GM12878 (cell line): ENCODE data around the gene CAMKMT. TPM values are rescaled to one million over a fixed set of nuclear protein-coding genes. Genes with fewer than 3 reads are reported as not detected.

ENCODE experiments used
- ATAC-seq: fragments of 200-7000 bp; cut with Tn5 transposase; 3 replicates; pipeline ENCODE4 v1.9.1; 2020; ENCODE audit warnings: mild to moderate bottlenecking, moderate library complexity
- BruUV-seq: library from RNA; stranded (reverse); fragments of 400-500 nt; replicated peaks from 2 replicates; lab custom pipeline; 2021; lab: Mats Ljungman, UMichigan
- CTCF ChIA-PET: fragments of 300-600 bp; sonication (Branson Sonifier 250); formaldehyde crosslinking; extraction: SDS; loops from one replicate; lab custom pipeline; 2021; ENCODE audit warnings: inconsistent platforms; lab: Yijun Ruan, JAX
- POLR2A ChIA-PET: fragments of 350-600 bp; formaldehyde crosslinking; extraction: SDS; loops from one replicate; lab custom pipeline; 2021; ENCODE audit warnings: inconsistent platforms; lab: Charles Lee
- RAD21 ChIA-PET: fragments of 300-600 bp; sonication (Branson Sonifier 250); formaldehyde crosslinking; loops from one replicate; lab custom pipeline; 2023; ENCODE audit warnings: antibody characterized with exemption; ENCODE audit not compliant: unreplicated experiment; lab: Charles Lee
- SMC1A ChIA-PET: fragments of 300-600 bp; sonication (Branson Sonifier 250); formaldehyde crosslinking; loops from one replicate; lab custom pipeline; 2023; ENCODE audit not compliant: unreplicated experiment, uncharacterized antibody; lab: Charles Lee
- DNase-seq: peaks from one replicate; pipeline ENCODE4 v3.0.0-alpha.2; 2011; ENCODE audit warnings: low read depth, low spot score
- FAIRE-seq: peaks from 3 replicates; lab custom pipeline; 2011; peaks lifted over from hg19 to GRCh38; lab: Jason Lieb, UNC
- H2AFZ ChIP-seq: 2 replicates; pipeline ENCODE4 v1.6.0; 2011; ENCODE audit warnings: low read depth, low read length, control low read depth; ENCODE audit not compliant: control insufficient read depth
- H3K27ac ChIP-seq: 2 replicates; pipeline ENCODE4 v1.5.1; 2011; ENCODE audit warnings: control low read depth; ENCODE audit not compliant: control insufficient read depth, insufficient read depth
- H3K27me3 ChIP-seq, 2 experiments: replicated peaks in 1 of 2; 2 replicates each; pipeline versions ENCODE4 v1.6.0 to v1.6.1; 2011; ENCODE audit warnings: low read length in 1 of 2; ENCODE audit not compliant: control insufficient read depth in 2 of 2, insufficient read depth in 2 of 2
- H3K36me3 ChIP-seq, 2 experiments: 2 replicates each; pipeline ENCODE4 v1.5.1; 2011; ENCODE audit warnings: low read length in 1 of 2; ENCODE audit not compliant: control insufficient read depth in 2 of 2, insufficient read depth in 2 of 2
- H3K4me1 ChIP-seq: 2 replicates; pipeline ENCODE4 v1.6.1; 2011; ENCODE audit warnings: mild to moderate bottlenecking, low read length, moderate library complexity, mixed read lengths; ENCODE audit not compliant: control insufficient read depth, insufficient read depth
- H3K4me2 ChIP-seq: 2 replicates; pipeline ENCODE4 v1.6.0; 2011; ENCODE audit warnings: control low read depth; ENCODE audit not compliant: control insufficient read depth, insufficient read depth
- H3K4me3 ChIP-seq: fragments of 200-600 bp; sonication (generic); 2 replicates; pipeline ENCODE4 v1.5.1; 2016
- H3K79me2 ChIP-seq: 2 replicates; pipeline ENCODE4 v1.6.0; 2011; ENCODE audit warnings: low read length; ENCODE audit not compliant: control insufficient read depth, insufficient read depth
- H3K9ac ChIP-seq: 2 replicates; pipeline ENCODE4 v1.8.0; 2011; ENCODE audit warnings: low read length, control low read depth, mixed read lengths; ENCODE audit not compliant: control insufficient read depth, insufficient read depth
- H3K9me3 ChIP-seq: replicated peaks from 3 replicates; pipeline ENCODE4 v1.5.1; 2011; ENCODE audit warnings: mild to moderate bottlenecking, low read length; ENCODE audit not compliant: control insufficient read depth, insufficient read depth
- H4K20me1 ChIP-seq: 2 replicates; pipeline ENCODE4 v1.6.0; 2011; ENCODE audit not compliant: control insufficient read depth, insufficient read depth
- ATF7 ChIP-seq: fragments of 450-650 bp; IDR thresholded peaks from 2 replicates; pipeline ENCODE4 v1.6.1; 2016; ENCODE audit warnings: low read depth, mild to moderate bottlenecking
- CBX3 ChIP-seq: fragments of 200-600 bp; sonication (generic); IDR thresholded peaks from 2 replicates; pipeline ENCODE4 v1.6.1; 2016; ENCODE audit warnings: low read depth, borderline replicate concordance
- CHD4 ChIP-seq: fragments of 200-600 bp; sonication (generic); IDR thresholded peaks from 2 replicates; pipeline ENCODE4 v1.6.1; 2016; ENCODE audit warnings: mild to moderate bottlenecking
- FOXK2 ChIP-seq: fragments of 450-650 bp; IDR thresholded peaks from 2 replicates; pipeline ENCODE4 v1.6.1; 2017; ENCODE audit warnings: mild to moderate bottlenecking, moderate library complexity
- IKZF2 ChIP-seq, 2 experiments: fragments of 450-650 bp; IDR thresholded peaks; 2 replicates each; pipeline ENCODE4 v1.6.1; 2017; ENCODE audit warnings: mild to moderate bottlenecking in 2 of 2, moderate library complexity in 2 of 2
- KDM1A ChIP-seq: fragments of 200-600 bp; sonication (generic); IDR thresholded peaks from 2 replicates; pipeline ENCODE4 v1.6.1; 2016; ENCODE audit warnings: borderline replicate concordance
- MEF2B ChIP-seq: fragments of 450-650 bp; IDR thresholded peaks from 2 replicates; pipeline ENCODE4 v1.6.1; 2018; ENCODE audit warnings: mild to moderate bottlenecking, moderate library complexity; ENCODE audit not compliant: partially characterized antibody, poor library complexity, severe bottlenecking
- RB1 ChIP-seq: fragments of 450-650 bp; formaldehyde crosslinking; IDR thresholded peaks from 2 replicates; pipeline ENCODE4 v1.6.1; 2017; ENCODE audit warnings: mild to moderate bottlenecking, borderline replicate concordance
- SMAD1 ChIP-seq: fragments of 450-650 bp; IDR thresholded peaks from 2 replicates; pipeline ENCODE4 v1.6.1; 2018; ENCODE audit warnings: mild to moderate bottlenecking, low read depth; ENCODE audit not compliant: partially characterized antibody
- STAT3 ChIP-seq: IDR thresholded peaks from 2 replicates; pipeline ENCODE4 v1.6.1; 2011; ENCODE audit warnings: low read depth, low read length, improper control_type of control experiment
- TCF12 ChIP-seq: IDR thresholded peaks from 2 replicates; pipeline ENCODE4 v1.6.1; 2011; ENCODE audit warnings: low read depth, mild to moderate bottlenecking, low read length
- YY1 ChIP-seq: IDR thresholded peaks from 2 replicates; pipeline ENCODE4 v1.6.1; 2011; ENCODE audit warnings: low read depth, mild to moderate bottlenecking, low read length
- ZNF622 ChIP-seq: fragments of 450-650 bp; IDR thresholded peaks from 2 replicates; pipeline ENCODE4 v1.6.1; 2017; ENCODE audit warnings: mild to moderate bottlenecking, inconsistent platforms
- WGBS: methylation state at CpG from one replicate; pipeline ENCODE4 v1.1.6; 2016; ENCODE audit warnings: low lambda C conversion rate; ENCODE audit not compliant: insufficient replicate concordance, insufficient coverage; ENCODE audit errors: missing lambda C conversion rate; 5-methylcytosine and 5-hydroxymethylcytosine counted together
- in situ Hi-C: fragments of 300-500 bp; cut with MboI; formaldehyde crosslinking; loops from 9 replicates; pipeline ENCODE4 v1.14.3; 2018; ENCODE audit warnings: mixed read lengths
- intact Hi-C: fragments of 100-400 bp; cut with micrococcal nuclease; formaldehyde crosslinking; loops from one replicate; pipeline ENCODE4 v1.14.2; 2022; ENCODE audit not compliant: unreplicated experiment
- polyA plus RNA-seq, 11 experiments: library from polyadenylated mRNA; depleted of rRNA in 4 of 11; unstranded in 6 of 11; stranded (reverse) in 5 of 11; fragments of >200 nt; fragmentation: Nextera tagmentation in 4 of 11; fragmentation: Illumina TruSeq in 1 of 11; extraction: Ambion mirVana in 4 of 11; extraction: Trizol in 1 of 11; gene quantifications; 1 replicate in 1 of 11; 2 replicates in 10 of 11; pipeline versions ENCODE4 v1.2.1 to v1.2.3, GENCODE V29; 2011 to 2016; ENCODE audit warnings: inconsistent platforms in 2 of 11, missing spikeins in 2 of 11, low read depth in 1 of 11
- total RNA-seq, 4 experiments: library from RNA; depleted of rRNA in 3 of 4; stranded (reverse); fragments of >200 nt in 3 of 4; fragmentation: Illumina TruSeq in 1 of 4; extraction: Trizol in 1 of 4; gene quantifications; 2 replicates each; pipeline versions ENCODE4 v1.2.1 to v1.2.3, GENCODE V29; 2013 to 2021

CAMKMT gene
- total and polyA plus RNA-seq, 10 of the 15 experiments (the other 5 are each of a cell fraction or from before 2014, with no cell fraction given) = 2.7 to 16.0 (median 11.8) TPM

- peaks cover 3% of the 10 kb centered on the region; the same call in 2 of the 3 replicates for H3K9me3 ChIP-seq
- H2AFZ ChIP-seq = no peak overlapping the region
- no peaks in the 10 kb centered on the region for H3K27me3 ChIP-seq
- H3K79me2 ChIP-seq = no peaks in the 10 kb centered on the region
- no peak overlapping the region for H3K4me2 ChIP-seq
- DNase-seq (no peak), ATAC-seq (no peak), FAIRE-seq (no peak)
- ChIA-PET RAD21 (interaction anchor here (0.8 to 1.4 kb wide), 2 partner anchors 69 to 491 kb away, joined by 3 to 4 read pairs; no protein-coding TSS in a partner anchor), POLR2A (no interaction called here), SMC1A (interaction anchor here (1.2 to 3.4 kb wide), 7 partner anchors 13 to 492 kb away, joined by 3 to 16 read pairs (median 3); no protein-coding TSS in a partner anchor), CTCF (interaction anchor here (0.6 to 3.4 kb wide), 9 partner anchors 9 to 639 kb away, joined by 3 to 33 read pairs (median 3); no protein-coding TSS in a partner anchor)
- WGBS = 89% methylated on average over 1 of the region's 1 CpG
- no peak overlapping the region for H3K4me3 ChIP-seq
- TF ChIP-seq IKZF2 (IDR thresholded peaks at IDR 0.05) = no peak
- in situ Hi-C loops (no loop called here), intact Hi-C loops (no loop called here)
- no TSS peak for BruUV-seq
- no peak overlapping the region for H3K27ac ChIP-seq
- H3K4me1 ChIP-seq = no peaks in the 10 kb centered on the region
- no peaks in the 10 kb centered on the region for H4K20me1 ChIP-seq
- H3K36me3 ChIP-seq = no peaks in the 10 kb centered on the region
- H3K9ac ChIP-seq = no peak overlapping the region
Observed at GRCh38 chr2:44464437-44464836, 102.7 kb downstream of the CAMKMT start.

DNA sequence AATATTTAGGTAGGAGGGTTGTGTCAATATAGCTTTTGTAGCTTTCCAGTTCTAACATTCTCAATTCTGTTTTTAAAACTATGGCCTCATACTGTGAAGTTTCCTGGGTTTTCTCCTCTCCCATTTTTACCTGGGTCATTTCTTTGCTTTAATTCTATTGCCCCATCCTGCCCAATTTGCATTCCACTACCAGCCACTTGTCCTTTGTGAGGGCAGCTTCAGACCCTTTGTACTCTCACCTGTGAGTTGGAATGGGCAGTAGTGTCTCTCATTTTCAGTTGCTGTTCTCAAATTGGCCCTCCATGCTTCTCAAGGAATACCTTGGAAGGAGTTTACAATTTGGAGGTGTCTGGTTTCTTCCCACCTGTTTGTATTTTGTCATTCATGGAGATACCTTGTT lies 108.4 kb downstream of the CAMKMT start:
- ATAC-seq = no peak
- Histone ChIP-seq H3K9ac (no peak overlapping the region), H3K27ac (no peak overlapping the region), H2AFZ (no peak overlapping the region), H4K20me1 (no peaks in the 10 kb centered on the region), H3K36me3 (no peaks in the 10 kb centered on the region), H3K4me2 (no peak overlapping the region), H3K27me3 (no peaks in the 10 kb centered on the region), H3K79me2 (no peaks in the 10 kb centered on the region), H3K4me1 (no peaks in the 10 kb centered on the region), H3K4me3 (no peak overlapping the region), H3K9me3 (no peaks in the 10 kb centered on the region; the same call in 2 of the 3 replicates)
- ChIA-PET POLR2A (interaction anchor here (0.6 kb wide), 1 partner anchor 29 kb away, joined by 4 read pairs; no protein-coding TSS in a partner anchor), RAD21 (interaction anchor here (0.8 to 1.0 kb wide), 2 partner anchors 9 to 481 kb away, joined by 3 to 4 read pairs; no protein-coding TSS in a partner anchor), SMC1A (interaction anchor here (1.0 to 2.7 kb wide), 2 partner anchors 10 to 500 kb away, joined by 3 to 11 read pairs; no protein-coding TSS in a partner anchor), CTCF (interaction anchor here (1.5 to 3.5 kb wide), 2 partner anchors 11 to 485 kb away, joined by 5 to 37 read pairs; no protein-coding TSS in a partner anchor)
- no peak for FAIRE-seq
- no TSS peak for BruUV-seq
- in situ Hi-C loops (no loop called here), intact Hi-C loops (no loop called here)
- TF ChIP-seq IKZF2 (IDR thresholded peaks at IDR 0.05) (no peak), TCF12 (no peak), SMAD1 (no peak), MEF2B (no peak), RB1 (no peak), KDM1A (no peak), FOXK2 (no peak), CBX3 (no peak), ATF7 (no peak), STAT3 (no peak), CHD4 (no peak), ZNF622 (no peak), YY1 (no peak)
- DNase-seq = no peak
